ENCODE results near the gene MCRIP2.

DNA sequence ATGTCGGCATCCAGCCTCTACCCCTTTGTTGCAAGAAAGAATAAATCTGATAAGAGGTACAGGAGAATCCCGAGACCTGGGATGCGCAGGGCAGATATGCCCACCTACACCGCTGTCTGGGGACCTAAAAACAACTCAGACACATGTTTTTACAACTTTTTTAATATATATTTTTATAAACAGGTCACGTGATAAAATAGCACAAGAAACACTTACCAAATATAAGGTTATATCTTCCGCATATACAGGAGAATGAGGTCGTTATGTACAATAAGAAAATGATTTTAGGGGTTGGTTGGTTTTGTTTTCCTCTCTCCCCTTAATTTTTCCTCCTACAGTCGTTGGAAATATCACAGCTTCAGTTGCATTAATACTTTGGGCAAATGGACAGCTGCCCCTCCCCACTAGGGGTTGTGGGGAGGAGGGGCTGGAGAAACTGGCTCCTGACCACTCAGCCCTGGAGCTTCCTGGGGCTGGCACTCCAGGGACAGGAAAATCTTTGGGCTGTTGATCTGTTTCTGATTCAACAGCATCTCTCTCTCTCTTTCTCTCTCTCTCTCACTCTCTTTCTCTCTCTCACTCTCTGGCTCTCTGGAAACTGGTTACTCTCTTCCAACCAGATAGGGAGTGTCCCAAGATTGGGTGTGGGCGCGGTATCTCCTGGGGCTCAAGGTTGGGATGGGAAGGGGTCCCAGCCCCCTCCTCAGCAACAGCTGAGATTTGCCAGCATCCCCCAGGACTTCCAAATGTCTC, 50.9 kb downstream of the MCRIP2 start:
- TF ChIP-seq, protein P1, sequence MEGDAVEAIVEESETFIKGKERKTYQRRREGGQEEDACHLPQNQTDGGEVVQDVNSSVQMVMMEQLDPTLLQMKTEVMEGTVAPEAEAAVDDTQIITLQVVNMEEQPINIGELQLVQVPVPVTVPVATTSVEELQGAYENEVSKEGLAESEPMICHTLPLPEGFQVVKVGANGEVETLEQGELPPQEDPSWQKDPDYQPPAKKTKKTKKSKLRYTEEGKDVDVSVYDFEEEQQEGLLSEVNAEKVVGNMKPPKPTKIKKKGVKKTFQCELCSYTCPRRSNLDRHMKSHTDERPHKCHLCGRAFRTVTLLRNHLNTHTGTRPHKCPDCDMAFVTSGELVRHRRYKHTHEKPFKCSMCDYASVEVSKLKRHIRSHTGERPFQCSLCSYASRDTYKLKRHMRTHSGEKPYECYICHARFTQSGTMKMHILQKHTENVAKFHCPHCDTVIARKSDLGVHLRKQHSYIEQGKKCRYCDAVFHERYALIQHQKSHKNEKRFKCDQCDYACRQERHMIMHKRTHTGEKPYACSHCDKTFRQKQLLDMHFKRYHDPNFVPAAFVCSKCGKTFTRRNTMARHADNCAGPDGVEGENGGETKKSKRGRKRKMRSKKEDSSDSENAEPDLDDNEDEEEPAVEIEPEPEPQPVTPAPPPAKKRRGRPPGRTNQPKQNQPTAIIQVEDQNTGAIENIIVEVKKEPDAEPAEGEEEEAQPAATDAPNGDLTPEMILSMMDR (IDR thresholded peaks at IDR 0.05) = no peak
- no peak for TF ChIP-seq ZFX (IDR thresholded peaks at IDR 0.05; ENCODE audit: borderline replicate concordance)

All from 22Rv1 (cell line).